Measurements from ENCODE around the gene PORCN.

Gene PORCN

GRCh38 chrX:48508400-48509244, at the start of gene PORCN:
Gene PORCN, plus strand, starts transcription at chrX:48508992. Its CDS starts 829 bp downstream, at chrX:48509821.
- peak; percentile 75 for DNase-seq (ENCODE audit: low spot score)

DNA sequence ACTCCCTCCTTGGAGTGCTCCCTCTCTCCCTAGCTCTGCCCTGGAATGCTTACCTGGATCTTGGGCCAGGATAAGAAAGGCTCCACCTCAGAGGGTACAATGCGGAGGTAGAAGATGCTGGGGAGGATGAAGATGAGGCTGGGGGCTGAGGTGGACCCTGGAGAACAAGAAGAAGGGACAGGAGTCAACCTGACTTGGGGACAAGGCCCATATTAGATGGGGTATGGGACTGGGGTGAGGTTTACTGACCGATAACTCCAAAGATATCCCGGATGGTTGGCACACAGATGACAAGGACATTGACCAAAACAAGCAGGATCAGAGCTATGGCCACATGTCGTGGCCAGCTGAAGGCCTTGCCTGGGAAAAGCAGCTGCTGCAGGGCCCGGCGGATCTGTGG, 49.3 kb upstream of the PORCN start:
- no peak for DNase-seq (ENCODE audit: low spot score)

DNA sequence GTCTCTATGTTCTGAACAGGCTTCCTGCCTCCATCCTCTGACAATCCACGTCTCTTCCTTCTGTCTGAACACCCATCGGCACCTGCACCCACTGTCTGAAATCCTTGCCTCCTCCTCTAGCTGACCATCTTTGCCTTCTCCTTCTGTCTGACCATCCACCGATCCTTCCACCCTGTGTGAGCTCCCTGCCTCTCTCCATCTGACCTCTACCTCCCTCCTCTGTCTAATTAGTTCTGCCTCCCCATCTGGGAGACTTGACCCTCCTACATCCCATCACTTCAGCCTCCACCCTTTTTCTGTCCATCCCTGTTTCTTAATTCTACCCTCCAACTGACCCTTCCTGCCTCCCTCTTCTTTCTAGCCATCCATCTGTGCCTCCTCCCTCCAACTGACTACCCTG, 48.8 kb upstream of the PORCN start:
- no peak for DNase-seq (ENCODE audit: low spot score)

DNA sequence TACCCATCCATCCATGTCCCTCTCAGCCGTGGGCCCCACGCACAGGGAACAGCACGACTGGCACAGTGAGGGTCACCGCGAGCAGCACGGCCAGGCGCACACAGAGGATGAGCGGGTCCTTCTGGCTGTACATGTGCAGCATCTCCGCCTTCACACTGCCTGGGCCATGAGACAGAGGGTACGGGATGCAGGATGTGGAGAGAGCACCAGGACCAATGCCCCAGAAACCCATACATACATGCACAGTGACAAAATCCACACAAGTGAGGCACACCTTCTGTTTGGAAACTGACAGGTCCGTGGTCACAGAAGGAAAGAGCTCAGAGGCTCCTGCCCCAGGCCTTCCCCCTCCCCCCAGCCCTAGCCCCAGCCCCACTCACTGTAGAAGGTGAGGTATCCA, 48.2 kb upstream of the PORCN start:
- DNase-seq (ENCODE audit: low spot score): no peak

GRCh38 chrX:48461830-48462229, 47.0 kb upstream of the PORCN start:
- DNase-seq (ENCODE audit: low spot score): peak; percentile 45

DNA sequence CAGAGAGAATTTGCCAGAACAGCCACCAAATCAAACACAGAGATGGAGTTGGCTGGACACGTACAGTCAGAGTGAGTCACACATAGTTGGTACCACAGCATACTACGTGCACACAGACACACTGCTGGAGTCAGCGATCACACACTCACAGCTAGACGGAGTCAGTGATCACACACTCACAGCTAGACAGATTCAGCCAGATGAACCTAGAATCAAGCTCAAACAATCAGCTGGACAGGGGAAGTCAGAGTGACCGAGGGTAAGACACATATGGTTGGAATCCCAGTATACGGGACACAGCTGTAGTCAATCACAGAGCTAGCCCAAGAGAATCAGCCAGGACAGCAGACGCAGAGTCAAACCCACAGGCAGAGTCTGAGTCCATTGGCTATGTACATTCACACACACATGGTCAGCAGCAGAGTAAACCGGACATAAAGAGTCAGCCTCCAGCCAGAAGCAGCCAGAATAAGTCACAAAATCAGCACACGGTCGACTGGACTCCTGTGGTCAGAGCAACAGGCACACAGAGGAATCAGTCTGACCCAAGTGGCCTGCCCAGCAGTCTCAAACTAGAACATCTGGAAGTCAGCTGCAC, 43.4 kb upstream of the PORCN start:
- peak; percentile 93 for DNase-seq (ENCODE audit: low spot score)

GRCh38 chrX:48466696-48467095, 42.1 kb upstream of the PORCN start:
- DNase-seq (ENCODE audit: low spot score): peak; percentile 40

- DNase-seq (ENCODE audit: low spot score): peak; percentile 12
Observed at GRCh38 chrX:48467281-48467761, 41.5 kb upstream of the PORCN start.

GRCh38 chrX:48468247-48468671, 40.5 kb upstream of the PORCN start:
- DNase-seq (ENCODE audit: low spot score): peak; percentile 52

DNA sequence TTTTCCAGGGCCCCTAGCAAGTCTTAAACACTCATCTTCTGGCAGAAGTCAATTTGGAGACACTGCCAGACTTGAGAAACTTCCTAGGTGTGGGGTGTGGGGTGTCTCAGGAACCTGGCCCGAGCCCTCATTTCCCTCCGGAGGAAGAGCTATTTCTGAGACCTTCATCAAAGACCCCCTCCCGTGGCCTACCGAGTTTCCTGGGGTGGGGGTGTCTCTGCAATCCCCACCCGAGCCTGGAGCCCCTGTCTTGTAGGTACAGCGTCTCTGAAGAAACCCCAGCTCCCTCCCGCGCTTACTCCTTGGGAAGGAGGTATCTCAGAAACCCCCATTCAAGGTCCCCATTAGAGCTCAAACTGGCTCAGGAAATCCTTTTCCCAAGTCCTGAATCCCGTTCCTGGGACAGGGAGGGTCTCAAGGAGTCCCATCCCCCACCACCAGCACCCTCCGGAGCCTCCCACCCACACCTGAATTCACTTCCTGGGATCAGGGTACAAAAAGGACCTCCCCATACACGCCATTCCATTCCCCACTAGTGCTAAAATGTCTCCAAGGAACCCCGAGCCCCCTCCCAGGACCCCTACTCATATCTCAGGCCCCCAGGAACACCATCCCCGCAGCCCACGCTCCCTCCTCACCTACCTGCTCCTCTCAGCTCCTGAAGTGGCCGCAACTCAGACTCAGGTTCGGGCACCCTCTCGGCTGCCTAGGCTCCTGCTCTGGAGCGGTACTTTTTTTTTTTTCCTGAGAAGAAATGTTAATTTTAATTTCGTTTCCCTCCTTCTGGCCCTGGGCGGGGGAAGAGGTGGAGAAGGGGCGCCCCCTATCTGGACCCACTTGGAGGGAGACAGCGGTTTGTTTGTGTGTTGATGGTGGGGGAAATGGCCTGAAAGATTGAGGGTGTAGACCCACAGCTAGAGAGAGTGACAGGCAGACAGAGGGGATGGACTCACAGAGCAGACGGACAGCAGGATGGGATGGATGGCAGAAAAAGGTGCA, 39.8 kb upstream of the PORCN start:
- DNase-seq (ENCODE audit: low spot score): peak; percentile 23

DNA sequence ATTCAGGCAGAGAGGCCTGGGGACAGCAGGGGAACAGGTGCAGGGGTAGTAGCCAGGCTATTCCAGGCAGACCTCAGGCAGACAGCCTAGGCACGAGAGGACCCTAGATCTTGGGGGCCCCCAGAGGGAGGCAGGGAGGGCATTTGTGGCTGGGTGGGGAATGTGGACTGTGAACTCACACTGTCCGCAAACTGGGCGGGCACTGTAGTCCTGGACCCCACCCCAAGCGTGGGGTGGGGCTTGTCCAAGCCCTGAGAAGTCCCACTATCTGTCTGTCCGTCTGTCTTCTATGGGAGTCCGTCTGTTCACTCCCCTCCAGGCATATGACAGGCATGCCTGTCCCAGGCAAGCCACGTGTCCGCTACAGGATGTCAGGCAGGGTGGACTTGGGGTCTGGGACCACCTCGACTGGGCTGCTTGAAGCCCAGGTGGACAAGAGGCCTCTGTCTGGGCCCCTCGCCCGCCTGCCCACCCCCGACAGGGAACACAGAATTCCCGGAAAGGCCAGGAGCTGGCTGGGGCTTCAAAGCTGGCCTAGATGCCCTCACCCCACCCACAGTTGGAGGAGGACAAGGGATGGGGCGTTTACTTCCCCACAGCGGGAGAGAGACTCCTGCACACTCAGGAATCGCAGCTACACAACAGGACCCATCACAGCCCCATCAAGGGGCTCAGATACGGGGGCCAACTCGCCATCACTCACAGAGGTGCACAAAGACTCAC, 38.5 kb upstream of the PORCN start, which contains the start of gene SLC38A5:
SLC38A5 (minus strand) TSS at position 151 of the 723 bp plus-strand sequence. CDS start 2,336 bp downstream, outside the sequence.
- no peak for DNase-seq (ENCODE audit: low spot score)

GRCh38 chrX:48470833-48471118, 38.0 kb upstream of the PORCN start:
- DNase-seq (ENCODE audit: low spot score): no peak

DNA sequence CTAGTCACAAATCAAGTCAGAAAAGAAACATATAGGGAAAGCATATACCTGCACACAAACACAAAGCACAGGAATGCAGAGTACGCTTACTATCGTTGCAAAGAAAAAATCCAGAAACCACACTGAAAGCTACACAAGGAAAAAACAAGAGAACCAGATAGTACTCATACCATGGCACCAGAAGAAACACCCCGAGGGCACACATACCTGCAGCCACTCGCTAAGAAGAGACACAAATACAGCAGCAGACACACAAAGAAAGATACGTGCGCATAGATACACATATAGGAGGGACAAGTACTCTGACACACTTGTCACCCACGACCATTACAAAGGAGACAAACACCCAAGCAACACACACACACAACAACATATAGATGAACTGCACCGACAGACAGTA, 37.3 kb upstream of the PORCN start:
- no peak for DNase-seq (ENCODE audit: low spot score)

GRCh38 chrX:48472225-48472624, 36.6 kb upstream of the PORCN start:
- DNase-seq (ENCODE audit: low spot score): no peak

GRCh38 chrX:48472851-48473703, 35.7 kb upstream of the PORCN start:
- DNase-seq (ENCODE audit: low spot score): no peak

- DNase-seq (ENCODE audit: low spot score): no peak
Observed at GRCh38 chrX:48473704-48473990, 35.1 kb upstream of the PORCN start.

GRCh38 chrX:48474127-48474526, 34.7 kb upstream of the PORCN start:
- peak; percentile 46 for DNase-seq (ENCODE audit: low spot score)

- no peak for DNase-seq (ENCODE audit: low spot score)
Observed at GRCh38 chrX:48474581-48474980, 34.2 kb upstream of the PORCN start.

- DNase-seq (ENCODE audit: low spot score): peak; percentile 27
Observed at GRCh38 chrX:48475296-48475695, 33.5 kb upstream of the PORCN start.

DNA sequence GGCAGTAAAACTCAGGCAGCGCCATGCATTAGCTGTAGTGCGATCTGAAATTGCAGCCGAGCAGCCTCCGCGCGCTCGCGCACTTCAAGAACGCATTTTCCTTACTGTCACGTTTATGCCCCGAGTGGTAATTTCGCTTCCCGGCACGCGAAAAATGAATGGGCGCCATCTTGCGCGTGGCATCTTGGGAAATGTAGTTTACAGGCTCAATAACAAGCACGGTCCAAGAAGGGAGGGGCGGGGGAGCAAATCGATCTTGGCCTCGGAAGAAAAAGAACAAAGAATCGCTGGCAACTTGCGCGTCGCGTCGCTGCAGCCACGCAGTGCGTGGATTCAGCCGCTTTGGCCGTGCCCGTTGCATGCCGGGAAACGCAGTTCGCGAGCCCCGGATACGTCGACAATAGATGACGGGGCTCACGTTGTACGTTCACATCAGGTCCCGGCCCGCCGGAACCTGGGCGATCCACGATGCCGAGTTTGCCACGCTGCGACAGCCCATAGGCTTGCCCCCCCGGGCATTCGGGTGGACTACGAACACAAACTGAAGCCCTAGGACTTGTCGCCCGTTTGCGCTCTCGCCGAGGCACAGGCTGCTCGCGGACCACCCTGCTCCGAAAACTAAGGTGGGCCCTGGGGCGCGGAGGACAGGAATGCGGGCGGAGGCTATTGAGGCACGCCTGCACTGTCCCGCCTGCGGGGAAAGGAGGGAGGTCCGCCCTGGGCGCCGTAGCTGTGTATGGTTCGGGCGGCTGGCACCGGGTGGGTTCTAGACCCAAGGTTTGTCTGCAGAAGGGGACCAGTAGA, 32.8 kb upstream of the PORCN start, which contains the start of gene FTSJ1:
FTSJ1 (plus strand) TSS at position 426 of the 804 bp plus-strand sequence. CDS start 1,849 bp downstream, outside the sequence.
- peak; percentile 88 for DNase-seq (ENCODE audit: low spot score)

Data from RKO (cell line).